Liver (tissue), 9 donors: ENCODE data around the gene KLK15. TPM values are rescaled to one million over a fixed set of nuclear protein-coding genes. Genes with fewer than 3 reads are reported as not detected.

Experiments used
- DNase-seq: peaks from one replicate; pipeline ENCODE4 v3.0.0-alpha.2; 2017; ENCODE audit warnings: low spot score
- H3K27ac ChIP-seq, 2 donors: one replicate each; pipeline ENCODE4 v1.7.0; 2013; ENCODE audit warnings: inconsistent platforms in 2 of 2, low read length in 2 of 2, control low read depth in 1 of 2, low read depth in 1 of 2, mild to moderate bottlenecking in 1 of 2
- H3K27me3 ChIP-seq, 4 donors: one replicate each; pipeline versions ENCODE4 v1.6.1 to v1.7.0; 2013; ENCODE audit warnings: low read length in 3 of 4, inconsistent platforms in 1 of 4, mild to moderate bottlenecking in 1 of 4, moderate library complexity in 1 of 4; ENCODE audit not compliant: control insufficient read depth in 4 of 4, insufficient read depth in 4 of 4
- H3K36me3 ChIP-seq, 4 donors: one replicate each; pipeline versions ENCODE4 v1.6.1 to v1.7.0; 2013; ENCODE audit warnings: low read length in 3 of 4, mild to moderate bottlenecking in 3 of 4, low read depth in 1 of 4, moderate library complexity in 1 of 4; ENCODE audit not compliant: control insufficient read depth in 4 of 4, insufficient read depth in 3 of 4
- H3K4me1 ChIP-seq, 4 donors: one replicate each; pipeline versions ENCODE4 v1.6.1 to v1.7.0; 2013; ENCODE audit warnings: low read length in 3 of 4, mild to moderate bottlenecking in 3 of 4, moderate library complexity in 1 of 4; ENCODE audit not compliant: control insufficient read depth in 4 of 4, insufficient read depth in 4 of 4
- H3K4me3 ChIP-seq, 3 donors: one replicate each; pipeline versions ENCODE4 v1.6.1 to v1.7.0; 2013; ENCODE audit warnings: low read length in 3 of 3, control low read depth in 1 of 3, low read depth in 1 of 3, mild to moderate bottlenecking in 1 of 3
- H3K9ac ChIP-seq, 2 donors: one replicate each; pipeline ENCODE4 v1.7.0; 2013; ENCODE audit warnings: low read length in 2 of 2, mild to moderate bottlenecking in 2 of 2, moderate library complexity in 2 of 2, control low read depth in 1 of 2, low read depth in 1 of 2
- H3K9me3 ChIP-seq, 4 donors: one replicate each; pipeline versions ENCODE4 v1.6.1 to v1.7.0; 2013; ENCODE audit warnings: low read length in 3 of 4; ENCODE audit not compliant: control insufficient read depth in 4 of 4
- ATF3 ChIP-seq: IDR thresholded peaks from 2 replicates; pipeline ENCODE4 v1.6.1; 2016; ENCODE audit warnings: antibody characterized with exemption
- CTCF ChIP-seq: fragments of 150-350 bp; IDR thresholded peaks from 2 replicates; pipeline ENCODE4 v1.5.1; 2017; ENCODE audit warnings: improper control_type of control experiment, low read depth, low read length; ENCODE audit not compliant: missing input control
- EGR1 ChIP-seq, 2 donors: IDR thresholded peaks; 2 replicates each; pipeline ENCODE4 v1.6.1; 2016 to 2018; ENCODE audit warnings: antibody characterized with exemption in 2 of 2, low read depth in 2 of 2
- FOXA1 ChIP-seq: IDR thresholded peaks from 2 replicates; pipeline ENCODE4 v1.6.1; 2016; ENCODE audit warnings: antibody characterized with exemption
- FOXA2 ChIP-seq: IDR thresholded peaks from 2 replicates; pipeline ENCODE4 v1.6.1; 2016; ENCODE audit warnings: antibody characterized with exemption
- GABPA ChIP-seq, 2 donors: IDR thresholded peaks in 1 of 2; conservative IDR thresholded peaks in 1 of 2; 2 replicates each; pipeline ENCODE4 v1.6.1; 2016; ENCODE audit warnings: antibody characterized with exemption in 2 of 2, mild to moderate bottlenecking in 1 of 2, moderate library complexity in 1 of 2
- HNF4A ChIP-seq, 2 donors: conservative IDR thresholded peaks; 2 replicates each; pipeline ENCODE4 v1.6.1; 2016; ENCODE audit warnings: antibody characterized with exemption in 2 of 2, mild to moderate bottlenecking in 2 of 2
- HNF4G ChIP-seq: IDR thresholded peaks from 2 replicates; pipeline ENCODE4 v1.6.1; 2016; ENCODE audit warnings: antibody characterized with exemption
- JUND ChIP-seq, 2 donors: IDR thresholded peaks; 2 replicates each; pipeline ENCODE4 v1.6.1; 2016; ENCODE audit warnings: antibody characterized with exemption in 2 of 2
- MAX ChIP-seq: IDR thresholded peaks from 2 replicates; pipeline ENCODE4 v1.6.1; 2016; ENCODE audit warnings: antibody characterized with exemption
- NR2F2 ChIP-seq: IDR thresholded peaks from 2 replicates; pipeline ENCODE4 v1.6.1; 2016; ENCODE audit warnings: antibody characterized with exemption
- RAD21 ChIP-seq, 2 donors: IDR thresholded peaks; 2 replicates each; pipeline ENCODE4 v1.6.1; 2016; ENCODE audit warnings: antibody characterized with exemption in 2 of 2, mild to moderate bottlenecking in 2 of 2
- REST ChIP-seq: IDR thresholded peaks from 2 replicates; pipeline ENCODE4 v1.6.1; 2016; ENCODE audit warnings: antibody characterized with exemption, mild to moderate bottlenecking
- RXRA ChIP-seq, 2 donors: IDR thresholded peaks; 2 replicates each; pipeline ENCODE4 v1.6.1; 2017 to 2018; ENCODE audit warnings: antibody characterized with exemption in 2 of 2, mild to moderate bottlenecking in 1 of 2
- SP1 ChIP-seq: IDR thresholded peaks from 2 replicates; pipeline ENCODE4 v1.6.1; 2018; ENCODE audit warnings: antibody characterized with exemption, mild to moderate bottlenecking
- TAF1 ChIP-seq: conservative IDR thresholded peaks from 2 replicates; pipeline ENCODE4 v1.6.1; 2016; ENCODE audit warnings: antibody characterized with exemption, mild to moderate bottlenecking
- YY1 ChIP-seq: IDR thresholded peaks from 2 replicates; pipeline ENCODE4 v1.6.1; 2016; ENCODE audit warnings: antibody characterized with exemption, mild to moderate bottlenecking
- ZBTB33 ChIP-seq: IDR thresholded peaks from 2 replicates; pipeline ENCODE4 v1.6.1; 2016; ENCODE audit warnings: antibody characterized with exemption
- WGBS: extraction: QIAGEN DNeasy Blood & Tissue Kit; methylation state at CpG from one replicate; pipeline ENCODE4 v1.1.7; 2013; 5-methylcytosine and 5-hydroxymethylcytosine counted together
- polyA plus RNA-seq, 2 donors: library from polyadenylated mRNA; stranded (reverse) in 1 of 2; unstranded in 1 of 2; fragments of 200-250 nt in 1 of 2; fragments of >200 nt in 1 of 2; fragmentation: Nextera tagmentation in 1 of 2; extraction: Ambion mirVana in 1 of 2; gene quantifications; one replicate each; pipeline versions ENCODE4 v1.2.1 to v1.2.3, GENCODE V29; 2013 to 2015
- total RNA-seq, 2 donors: library from RNA; depleted of rRNA; stranded (reverse); fragments of >200 nt; gene quantifications; one replicate each; pipeline ENCODE4 v1.2.3, GENCODE V29; 2014
- donor health status: healthy.
- donor health status: healthy.
- donor health status: healthy.
- donor health status: healthy.
- donor health status: healthy.

KLK15 gene
- total and polyA plus RNA-seq, 4 donors: not detected

- Histone ChIP-seq H3K27me3 (peaks cover 0 to 2% (median 0%) of the 10 kb centered on the region in 4 donors), H3K9ac (peak overlapping the region in 1 of 2 donors; percentile 20)
Measured at GRCh38 chr19:50835103-50835784, 1.9 kb upstream of the KLK15 start.

More at GRCh38 chr19:50835103-50835784, 1.9 kb upstream of the KLK15 start:
- 44% methylated on average over 13 of the region's 13 CpGs for WGBS
- Histone ChIP-seq H3K4me3 (peak overlapping the region; percentile 39 to 54 (median 53)), H3K36me3 (no peaks in the 10 kb centered on the region), H3K9me3 (no peaks in the 10 kb centered on the region), H3K4me1 (peaks cover 0 to 11% (median 4%) of the 10 kb centered on the region in 4 donors), H3K27ac (no peak overlapping the region)
- no peak for DNase-seq
- no peak for TF ChIP-seq CTCF
- no peak for TF ChIP-seq GABPA (IDR thresholded peaks at IDR 0.05 in 1 of 2, conservative IDR thresholded peaks at IDR 0.05 in 1 of 2)
- no peak for TF ChIP-seq ATF3
- no peak for TF ChIP-seq NR2F2
- TF ChIP-seq HNF4A (conservative IDR thresholded peaks at IDR 0.05): no peak
- no peak for TF ChIP-seq JUND (IDR thresholded peaks at IDR 0.05)
- TF ChIP-seq REST: no peak
- TF ChIP-seq FOXA2: no peak
- TF ChIP-seq ZBTB33: no peak
- no peak for TF ChIP-seq EGR1 (IDR thresholded peaks at IDR 0.05; ENCODE audit: low read depth in 2 of 2)
- no peak for TF ChIP-seq TAF1
- TF ChIP-seq HNF4G: no peak
- no peak for TF ChIP-seq FOXA1
- no peak for TF ChIP-seq SP1
- no peak for TF ChIP-seq RAD21 (IDR thresholded peaks at IDR 0.05)
- no peak for TF ChIP-seq RXRA (IDR thresholded peaks at IDR 0.05)
- no peak for TF ChIP-seq YY1
- no peak for TF ChIP-seq MAX
